HG02642 (cell line): ENCODE data around the gene PPFIBP2.
A peak's percentile ranks its signal among the peaks of the same experiment; 100 is the strongest.

Experiments
- ATAC-seq: cut with Tn5 transposase; IDR thresholded peaks from one replicate; pipeline ENCODE4 v1.9.1; 2021; ENCODE audit warnings: mild to moderate bottlenecking; ENCODE audit not compliant: unreplicated experiment, poor library complexity

Gene PPFIBP2

DNA sequence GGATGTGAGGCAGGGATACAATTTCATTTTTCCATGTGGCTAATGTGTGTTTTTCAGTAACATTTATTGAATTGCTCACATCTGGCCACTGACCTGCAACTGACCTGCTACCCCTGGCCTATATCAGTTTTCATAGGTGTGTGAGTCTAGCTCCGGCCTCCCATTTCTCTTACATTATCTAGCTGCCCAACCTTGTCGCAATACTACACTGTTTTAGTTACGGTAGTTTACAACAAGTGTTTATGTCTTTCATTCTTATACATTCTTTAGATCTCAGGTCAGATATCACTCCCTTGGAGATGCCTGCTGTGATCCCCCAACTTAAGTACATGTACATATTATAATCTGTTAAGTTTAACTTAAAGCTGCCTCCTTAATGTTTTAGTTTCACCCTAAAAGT is 161.8 kb downstream of the PPFIBP2 start:
- no peak for ATAC-seq

DNA sequence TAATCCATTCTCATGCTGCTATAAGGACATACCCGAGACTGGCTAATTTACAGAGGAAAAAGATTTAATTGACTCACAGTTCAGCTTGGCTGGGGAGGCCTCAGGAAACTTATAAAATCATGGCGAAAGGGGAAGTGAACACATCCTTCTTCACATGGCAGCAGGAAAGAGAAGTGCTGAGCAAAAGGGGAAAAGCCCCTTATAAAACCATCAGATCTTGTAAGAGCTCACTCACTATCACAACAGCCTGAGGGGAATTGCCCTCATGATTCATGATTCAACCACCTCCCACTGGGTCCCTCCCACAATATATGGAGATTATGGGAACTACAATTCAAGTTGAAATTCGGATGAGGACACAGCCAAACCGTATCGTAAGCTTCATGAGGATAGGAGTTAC is 163.3 kb downstream of the PPFIBP2 start:
- ATAC-seq = no peak

DNA sequence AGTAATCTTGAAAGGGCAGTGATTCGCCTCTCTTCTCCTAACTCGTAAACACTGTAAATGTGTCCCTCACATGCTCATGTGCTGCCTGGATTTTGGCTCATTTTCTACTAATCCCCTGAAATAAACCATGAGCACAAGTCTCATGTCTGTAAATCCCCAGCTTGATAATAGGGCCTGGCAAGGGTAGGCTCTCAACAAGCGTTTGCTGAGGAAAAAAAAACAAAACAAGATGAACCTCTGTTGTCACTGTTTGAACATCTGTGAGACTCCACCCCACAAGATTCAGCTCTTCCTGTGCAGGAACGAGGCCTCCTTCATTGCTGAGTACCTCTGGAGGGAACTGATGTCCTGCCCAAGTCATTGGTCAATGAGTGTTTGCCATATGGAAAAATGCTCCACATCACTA is 164.0 kb downstream of the PPFIBP2 start:
- ATAC-seq = no peak

DNA sequence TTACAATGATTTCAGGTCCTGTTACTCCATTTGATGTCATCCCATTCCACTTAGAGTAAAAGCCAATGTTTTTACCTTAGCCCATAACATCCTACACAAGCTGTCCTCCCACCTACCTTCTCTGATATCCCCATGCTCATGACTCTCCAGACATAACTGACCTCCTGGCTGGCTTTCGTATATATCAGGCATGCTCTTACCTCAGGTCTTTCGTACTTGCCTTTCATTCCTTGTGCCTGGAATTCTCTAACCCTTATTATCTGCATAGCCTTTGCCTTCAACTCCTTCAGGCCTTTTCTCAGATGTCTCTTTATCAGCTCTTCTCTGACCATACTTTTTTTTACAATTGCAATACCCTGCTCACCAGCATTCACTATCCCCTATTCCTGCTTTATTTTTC is 169.8 kb downstream of the PPFIBP2 start:
- ATAC-seq = no peak

DNA sequence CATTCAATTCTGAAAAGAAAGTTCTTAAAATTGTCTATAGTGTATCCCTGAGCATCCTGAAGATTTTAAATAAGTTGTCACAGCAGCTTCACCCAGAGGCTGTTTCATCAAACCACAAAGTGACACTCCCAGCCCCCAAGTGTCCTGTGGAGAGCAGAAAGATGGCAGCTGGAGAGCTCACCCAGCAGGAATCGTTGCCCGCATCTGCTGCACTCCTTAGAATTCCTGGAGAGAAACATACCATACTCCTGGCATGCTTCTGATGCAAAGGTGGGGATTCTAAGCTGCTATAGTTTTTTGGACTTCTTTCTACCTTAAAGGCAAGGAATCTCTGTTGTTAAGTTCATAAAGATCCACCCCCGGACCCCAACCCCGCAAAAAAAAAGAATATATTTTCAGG is 173.0 kb downstream of the PPFIBP2 start:
- ATAC-seq = no peak

DNA sequence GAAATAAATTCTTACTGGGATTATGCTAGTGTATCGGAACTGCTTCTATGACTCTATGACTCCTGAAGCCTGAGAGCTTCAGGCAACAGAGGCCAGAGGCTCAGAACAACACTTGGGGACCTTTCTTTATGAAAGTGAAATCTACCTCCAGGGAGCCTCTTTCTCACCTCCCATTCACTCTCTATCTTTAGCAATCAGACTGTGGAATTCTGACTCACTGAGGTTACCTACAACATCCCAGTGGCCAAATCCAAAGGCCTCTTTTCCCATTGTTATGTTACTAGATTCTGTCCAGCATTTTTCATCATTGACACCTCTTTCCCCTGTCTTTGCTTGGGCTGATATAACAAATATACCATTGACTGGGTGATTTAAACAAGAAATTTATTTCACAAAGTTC is 173.6 kb downstream of the PPFIBP2 start:
- ATAC-seq = no peak

DNA sequence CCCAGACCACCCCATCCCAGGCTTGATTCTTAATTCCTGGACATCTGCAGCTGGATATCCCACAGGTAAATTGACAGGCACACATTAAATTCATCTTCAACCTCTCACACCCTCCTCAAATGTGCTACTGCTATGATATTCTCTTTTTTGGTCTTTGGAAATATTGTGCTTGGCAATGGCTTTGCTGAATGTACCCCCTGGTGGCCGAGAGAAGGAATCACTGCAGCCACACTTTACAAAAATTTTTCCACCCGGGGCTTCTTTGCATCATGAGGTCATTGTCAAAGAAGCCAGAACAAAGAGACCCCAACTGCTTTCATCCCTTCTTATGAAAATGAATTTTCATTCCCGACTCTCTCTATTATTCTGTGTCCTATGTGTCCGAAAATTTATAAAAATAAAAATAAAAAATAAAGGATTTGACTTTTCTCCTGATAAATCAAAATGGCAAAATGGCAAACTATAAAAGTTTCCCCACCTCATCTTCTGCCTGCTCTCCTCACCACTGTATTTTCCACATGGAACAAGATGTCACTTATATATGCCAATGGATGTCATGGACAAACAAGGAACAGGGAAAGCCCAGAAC is 174.5 kb downstream of the PPFIBP2 start:
- ATAC-seq = peak; percentile 61

DNA sequence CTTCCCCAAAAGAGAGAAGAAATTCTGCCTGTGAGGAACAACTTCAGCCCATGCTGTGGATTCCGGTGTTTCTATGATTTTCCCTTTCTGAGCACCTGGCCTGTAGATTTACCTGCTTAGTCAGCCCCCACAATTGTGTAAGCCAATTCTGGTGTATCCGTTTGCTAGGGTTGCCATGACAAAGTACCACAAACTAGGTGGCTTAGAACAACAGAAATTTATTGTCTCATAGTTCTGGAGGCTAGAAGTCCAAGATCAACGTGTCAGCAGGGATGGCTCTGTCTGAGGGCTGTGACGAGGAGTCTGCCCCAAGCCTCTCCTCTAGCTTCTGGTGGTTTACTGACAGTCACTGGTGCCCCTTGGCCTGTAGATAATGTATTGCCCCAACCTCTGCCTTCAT is 175.4 kb downstream of the PPFIBP2 start:
- no peak for ATAC-seq

DNA sequence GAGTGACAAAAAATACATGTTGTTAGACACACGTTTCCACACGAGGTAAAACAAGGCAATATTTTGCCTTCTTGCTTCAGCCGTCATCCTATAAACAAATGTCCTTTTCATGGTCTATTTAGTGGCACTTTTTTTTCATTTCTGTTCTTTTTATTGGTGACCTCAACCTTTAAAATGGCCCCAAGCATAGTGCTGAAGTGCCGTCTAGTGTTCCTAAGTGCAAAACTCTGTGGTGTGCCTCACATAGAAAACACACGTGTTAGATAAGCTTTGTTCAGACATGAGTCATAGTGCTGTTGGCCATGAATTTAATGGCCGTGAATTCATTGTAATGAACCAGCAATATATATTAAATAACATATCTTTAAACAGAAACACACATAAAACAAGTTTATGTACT is 176.8 kb downstream of the PPFIBP2 start:
- ATAC-seq = no peak

DNA sequence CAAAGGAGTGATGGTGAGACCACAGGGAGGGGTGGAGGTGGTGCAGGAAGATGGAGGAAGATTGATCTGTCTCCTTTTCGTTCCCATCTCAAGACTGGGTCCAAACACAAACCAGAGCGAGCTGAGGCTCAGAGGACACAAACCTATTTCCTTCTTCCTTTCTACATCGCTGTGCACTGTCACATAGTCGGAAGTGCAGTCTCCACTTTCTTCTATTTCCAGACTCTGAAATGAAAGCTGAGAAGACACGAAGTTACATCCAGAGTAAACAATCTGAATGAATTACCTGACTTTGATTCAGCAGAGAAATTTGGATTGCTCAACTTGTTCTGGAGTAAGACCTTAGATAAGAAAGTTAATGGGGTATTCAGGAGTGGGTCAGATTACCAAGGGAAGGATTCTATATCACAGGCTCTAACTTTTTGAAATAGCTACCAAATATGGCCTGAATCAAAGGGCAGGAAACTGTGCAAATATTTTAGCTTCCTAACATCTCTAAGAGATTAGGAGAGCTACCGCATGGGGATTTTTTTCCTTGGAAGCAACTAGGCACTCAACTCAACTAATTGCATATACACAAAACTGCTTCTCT is 178.1 kb downstream of the PPFIBP2 start:
- ATAC-seq = no peak

DNA sequence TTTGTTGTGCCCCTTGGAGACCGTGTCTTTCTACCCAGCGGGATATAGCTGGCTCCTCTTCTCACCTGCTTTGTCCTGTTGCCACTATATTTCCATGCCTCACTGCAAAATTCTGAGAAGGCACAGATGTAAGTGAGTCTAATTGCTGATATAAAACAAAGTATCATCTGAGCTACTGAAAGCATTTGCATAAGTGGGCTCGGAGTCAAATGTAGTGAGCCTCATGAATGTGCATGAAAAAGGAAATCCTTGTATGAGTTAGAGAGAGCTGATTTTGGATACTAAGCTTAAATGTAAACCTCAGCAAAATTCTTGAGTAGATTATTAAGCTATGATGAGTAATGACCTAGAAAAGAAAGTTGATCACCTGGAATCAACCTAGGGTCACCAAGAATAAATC is 178.6 kb downstream of the PPFIBP2 start:
- ATAC-seq = no peak

DNA sequence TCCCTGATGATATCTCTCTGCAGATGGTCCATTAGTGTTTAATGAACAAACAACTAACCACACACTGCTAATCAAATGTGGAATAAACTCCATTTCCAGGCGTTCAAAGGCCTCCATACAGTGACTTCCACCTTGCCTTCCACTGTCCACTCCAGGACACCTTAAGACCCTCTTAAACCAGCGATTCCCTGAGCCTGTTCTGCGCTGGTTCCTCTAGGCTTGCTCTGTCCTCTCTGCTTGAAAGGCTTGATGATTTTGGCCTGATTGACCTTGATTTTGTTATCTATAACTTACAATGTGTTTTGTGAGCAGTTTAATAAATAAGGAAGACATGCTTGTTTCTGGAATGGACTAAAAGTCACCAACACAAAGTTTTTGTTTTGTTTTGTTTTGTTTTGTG is 180.4 kb downstream of the PPFIBP2 start:
- no peak for ATAC-seq

DNA sequence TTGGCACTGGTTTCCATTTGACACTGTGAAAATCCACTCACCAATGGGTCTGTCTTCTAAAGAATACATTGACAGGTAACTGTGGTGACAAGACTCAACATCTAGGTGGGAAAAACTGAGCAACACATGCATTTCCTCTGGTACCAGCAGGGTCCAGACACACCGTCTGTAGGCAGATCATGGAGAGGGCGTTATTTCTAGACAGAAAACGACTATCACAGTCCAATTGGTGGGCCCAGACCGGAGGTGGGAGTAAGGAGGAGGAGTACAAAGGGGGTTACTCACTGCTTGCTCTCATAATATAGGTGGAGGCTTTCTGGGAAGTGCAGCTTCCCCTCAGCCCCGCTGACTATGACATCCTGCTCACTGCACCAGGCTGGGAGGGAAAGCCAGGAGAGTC is 182.6 kb downstream of the PPFIBP2 start:
- no peak for ATAC-seq
